K562 (cell line): ENCODE results near the gene RDH5. TPM values are rescaled to one million over a fixed set of nuclear protein-coding genes. Genes with fewer than 3 reads are reported as not detected.

Experiments used
- ATAC-seq: fragments of 200-7000 bp; cut with Tn5 transposase; 3 replicates; pipeline ENCODE4 v1.9.1; 2020; ENCODE audit warnings: moderate library complexity
- BruUV-seq: library from RNA; stranded (reverse); fragments of 400-500 nt; replicated peaks from 2 replicates; lab custom pipeline; 2021; lab: Mats Ljungman, UMichigan
- CTCF ChIA-PET: fragments of 300-600 bp; formaldehyde crosslinking; extraction: SDS; loops from one replicate; lab custom pipeline; 2021; ENCODE audit warnings: low intra/inter-chr PET ratio; lab: Yijun Ruan, JAX
- POLR2A ChIA-PET: fragments of 300-600, 350-650 bp; sonication (Branson Sonifier 250); formaldehyde crosslinking; extraction: SDS; loops from one replicate; lab custom pipeline; 2021; ENCODE audit warnings: antibody characterized with exemption, inconsistent platforms; lab: Yijun Ruan, JAX
- DNase-seq, 4 experiments: peaks; one replicate each; pipeline versions ENCODE4 v3.0.0 to v3.0.0-alpha.2; 2011 to 2018; ENCODE audit warnings: low spot score in 3 of 4, mixed read lengths in 3 of 4; ENCODE audit errors: extremely low read depth in 1 of 4
- FAIRE-seq: peaks from 2 replicates; lab custom pipeline; 2011; peaks lifted over from hg19 to GRCh38; lab: Jason Lieb, UNC
- H2AFZ ChIP-seq: 2 replicates; pipeline ENCODE4 v1.6.0; 2011; ENCODE audit warnings: low read depth, low read length, control low read depth, inconsistent platforms
- H3K27ac ChIP-seq: fragments of 200-600 bp; 3 replicates; pipeline ENCODE4 v1.8.0; 2011; ENCODE audit warnings: low read depth, mild to moderate bottlenecking, control low read depth, inconsistent platforms, low read length, moderate library complexity, mixed read lengths; ENCODE audit errors: extremely low read depth
- H3K27me3 ChIP-seq, 2 experiments: fragments of 300-600 bp in 1 of 2; 2 replicates in 1 of 2; 3 replicates in 1 of 2; pipeline versions ENCODE4 v1.6.0 to v1.8.0; 2011; ENCODE audit warnings: inconsistent platforms in 2 of 2, low read length in 2 of 2, mild to moderate bottlenecking in 1 of 2, mixed read lengths in 1 of 2, moderate library complexity in 1 of 2; ENCODE audit not compliant: control insufficient read depth in 2 of 2, insufficient read depth in 2 of 2
- H3K36me3 ChIP-seq: fragments of 300-600 bp; 3 replicates; pipeline ENCODE4 v1.8.0; 2011; ENCODE audit warnings: mild to moderate bottlenecking, low read length, inconsistent platforms; ENCODE audit not compliant: control insufficient read depth, insufficient read depth
- H3K4me1 ChIP-seq, 2 experiments: fragments of 200-600 bp in 1 of 2; replicated peaks in 1 of 2; 2 replicates in 1 of 2; 3 replicates in 1 of 2; pipeline versions ENCODE4 v1.5.1 to v1.8.0; 2011; ENCODE audit warnings: inconsistent platforms in 2 of 2, low read length in 2 of 2, mild to moderate bottlenecking in 1 of 2, mixed read lengths in 1 of 2, moderate library complexity in 1 of 2; ENCODE audit not compliant: control insufficient read depth in 2 of 2, insufficient read depth in 2 of 2
- H3K4me2 ChIP-seq: 2 replicates; pipeline ENCODE4 v1.6.1; 2011; ENCODE audit warnings: low read length, control low read depth, inconsistent platforms, mixed read lengths; ENCODE audit not compliant: insufficient read depth
- H3K4me3 ChIP-seq: fragments of 200-600 bp; sonication (generic), shearing (Covaris generic); 2 replicates; pipeline ENCODE4 v1.5.1; 2016; ENCODE audit warnings: control low read depth, inconsistent platforms
- H3K79me2 ChIP-seq: fragments of 200-600 bp; 3 replicates; pipeline ENCODE4 v1.8.0; 2011; ENCODE audit warnings: low read length, inconsistent platforms; ENCODE audit not compliant: control insufficient read depth, insufficient read depth
- H3K9ac ChIP-seq, 2 experiments: 2 replicates each; pipeline versions ENCODE4 v1.6.0 to v1.6.1; 2011; ENCODE audit warnings: low read depth in 2 of 2, low read length in 2 of 2, control low read depth in 1 of 2, inconsistent platforms in 1 of 2, mild to moderate bottlenecking in 1 of 2, mixed read lengths in 1 of 2; ENCODE audit not compliant: insufficient read depth in 1 of 2
- H3K9me1 ChIP-seq: one replicate; pipeline ENCODE4 v1.6.0; 2011; ENCODE audit warnings: inconsistent platforms, mild to moderate bottlenecking, low read length, moderate library complexity; ENCODE audit not compliant: control insufficient read depth, insufficient read depth
- H3K9me3 ChIP-seq: replicated peaks from 2 replicates; pipeline ENCODE4 v1.5.1; 2011; ENCODE audit warnings: low read depth, low read length, inconsistent platforms; ENCODE audit not compliant: control insufficient read depth, insufficient read depth
- H4K20me1 ChIP-seq: replicated peaks from 2 replicates; pipeline ENCODE4 v1.6.1; 2011; ENCODE audit warnings: low read length, inconsistent platforms, mixed read lengths; ENCODE audit not compliant: control insufficient read depth, insufficient read depth
- ATF3 ChIP-seq, 2 experiments: fragments of 450-650 bp in 1 of 2; sonication (generic) in 1 of 2; formaldehyde crosslinking in 1 of 2; IDR thresholded peaks in 1 of 2; conservative IDR thresholded peaks in 1 of 2; 2 replicates each; pipeline versions ENCODE4 v1.6.1 to v1.8.1; 2016 to 2023; ENCODE audit warnings: mild to moderate bottlenecking in 2 of 2, moderate library complexity in 2 of 2, inconsistent platforms in 1 of 2, missing genetic modification reagents in 1 of 2
- GABPB2 ChIP-seq: fragments of 250-450 bp; sonication (Bioruptor Pico); conservative IDR thresholded peaks from 2 replicates; pipeline ENCODE4 v1.5.1; 2021; ENCODE audit warnings: mild to moderate bottlenecking
- MNT ChIP-seq, 2 experiments: fragments of 450-650 bp; conservative IDR thresholded peaks; 2 replicates each; pipeline ENCODE4 v1.6.1; 2017; ENCODE audit warnings: mild to moderate bottlenecking in 2 of 2, moderate library complexity in 2 of 2
- NCOA6 ChIP-seq: fragments of 450-650 bp; IDR thresholded peaks from 2 replicates; pipeline ENCODE4 v1.6.1; 2017; ENCODE audit warnings: mild to moderate bottlenecking
- ZBTB33 ChIP-seq: sonication (generic); formaldehyde crosslinking; IDR thresholded peaks from 2 replicates; pipeline ENCODE4 v1.8.1; 2023; ENCODE audit warnings: mild to moderate bottlenecking, missing genetic modification reagents
- ZNF239 ChIP-seq: fragments of 250-450 bp; sonication (Bioruptor Pico); IDR thresholded peaks from 2 replicates; pipeline ENCODE4 v1.4.0; 2020; ENCODE audit warnings: mild to moderate bottlenecking
- WGBS: fragments of 100-300 bp; shearing (Covaris generic); methylation state at CpG from one replicate; pipeline ENCODE4 v1.1.6; 2016; ENCODE audit warnings: low coverage, mixed read lengths; ENCODE audit not compliant: insufficient coverage; ENCODE audit errors: missing lambda C conversion rate; 5-methylcytosine and 5-hydroxymethylcytosine counted together
- in situ Hi-C: fragments of 300-500 bp; cut with MboI; formaldehyde crosslinking; loops from 4 replicates; pipeline ENCODE4 v1.15.0; 2018; ENCODE audit warnings: inconsistent platforms, mixed read lengths
- intact Hi-C: fragments of 100-400 bp; cut with micrococcal nuclease; formaldehyde crosslinking; loops from 2 replicates; pipeline ENCODE4 v1.14.2; 2022
- polyA plus RNA-seq, 8 experiments: library from polyadenylated mRNA; depleted of rRNA in 4 of 8; stranded (reverse) in 5 of 8; unstranded in 3 of 8; fragments of >200 nt; fragmentation: Nextera tagmentation in 2 of 8; fragmentation: Illumina TruSeq in 1 of 8; extraction: Ambion mirVana in 2 of 8; extraction: Trizol in 1 of 8; gene quantifications; 2 replicates each; pipeline versions ENCODE4 v1.2.1 to v1.2.3, GENCODE V29; 2011 to 2014; ENCODE audit warnings: inconsistent platforms in 1 of 8, missing spikeins in 1 of 8
- total RNA-seq, 7 experiments: library from RNA; depleted of rRNA in 6 of 7; stranded (reverse); fragments of >200 nt in 6 of 7; fragmentation: Illumina TruSeq in 2 of 7; extraction: Trizol in 2 of 7; gene quantifications; 2 replicates each; pipeline versions ENCODE4 v1.2.1 to v1.2.3, GENCODE V29; 2011 to 2021; ENCODE audit warnings: low replicate concordance in 1 of 7

RDH5 gene
- total and polyA plus RNA-seq, 9 of the 15 experiments (the other 6 are each of a cell fraction or from before 2014, with no cell fraction given) = 0.28 to 2.0 (median 1.1) TPM; not detected in 1

DNA sequence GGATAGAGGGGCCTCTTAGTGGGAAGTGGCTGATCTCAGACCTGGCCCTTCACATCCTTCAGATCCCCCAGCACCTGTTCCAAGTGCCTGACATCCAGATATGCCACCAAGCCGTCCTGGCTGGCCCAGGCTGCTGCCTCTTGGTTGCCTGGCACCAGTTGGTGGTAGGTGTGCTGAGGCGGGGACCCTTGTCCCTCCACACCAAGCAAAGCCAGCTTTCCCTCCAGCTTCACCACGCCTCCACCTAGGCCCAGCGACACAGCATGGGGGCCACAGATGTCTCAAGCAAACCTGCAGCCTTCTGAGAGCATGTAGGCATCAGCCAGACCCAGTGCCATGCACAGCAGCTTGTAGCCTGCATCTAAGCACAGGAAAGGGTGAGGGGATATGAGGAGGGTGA lies 12.1 kb downstream of the RDH5 start (continued):
- TF ChIP-seq ZNF239 (no peak), MNT (conservative IDR thresholded peaks at IDR 0.05) (no peak), GABPB2 (no peak)

DNA sequence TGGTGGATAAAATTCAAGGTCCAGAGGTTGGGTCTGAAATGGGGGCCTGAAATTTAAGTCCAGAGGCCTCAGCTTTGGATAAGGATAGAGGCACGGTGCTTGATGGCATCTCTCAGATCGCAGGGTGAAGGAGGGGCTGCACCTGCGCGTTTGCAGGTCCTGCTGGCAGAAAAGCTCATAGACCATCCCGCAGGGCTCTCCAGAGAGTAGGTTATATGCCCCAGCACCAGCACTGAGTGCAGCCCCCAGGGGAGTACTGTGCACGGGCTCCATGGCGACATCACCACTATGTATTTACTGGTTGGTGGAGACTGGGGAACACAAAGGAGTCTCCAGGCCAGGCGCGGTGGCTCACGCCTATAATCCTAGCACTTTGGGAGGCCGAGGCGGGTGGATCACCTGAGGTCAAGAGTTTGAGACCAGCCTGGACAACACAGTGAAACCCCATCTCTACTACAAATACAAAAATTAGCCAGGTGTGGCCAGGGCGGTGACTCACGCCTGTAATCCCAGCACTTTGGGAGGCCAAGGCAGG lies 12.9 kb downstream of the RDH5 start:
- Histone ChIP-seq H3K4me2 (no peak overlapping the region), H3K27me3 (no peaks in the 10 kb centered on the region), H3K4me1 (peaks cover 24 to 34% of the 10 kb centered on the region in 2 experiments), H3K79me2 (peaks cover 12% of the 10 kb centered on the region), H3K36me3 (no peaks in the 10 kb centered on the region), H3K9me3 (no peaks in the 10 kb centered on the region), H3K27ac (no peak overlapping the region), H3K9ac (no peak overlapping the region), H3K4me3 (no peak overlapping the region), H4K20me1 (no peaks in the 10 kb centered on the region), H2AFZ (no peak overlapping the region), H3K9me1 (no peaks in the 10 kb centered on the region)
- no TSS peak for BruUV-seq
- DNase-seq (no peak), ATAC-seq (no peak), FAIRE-seq (no peak)
- in situ Hi-C loops (no loop called here), intact Hi-C loops (no loop called here)
- ChIA-PET POLR2A (no interaction called here), CTCF (no interaction called here)
- whole genome bisulfite sequencing = 72% methylated on average over 14 of the region's 14 CpGs
- TF ChIP-seq ZBTB33 (peak; percentile 32; the same call in 1 of the 2 replicates), NCOA6 (no peak), ATF3 (IDR thresholded peaks at IDR 0.05) (0 out of 2 replicates have a peak, but pooled peaks have one; percentile 15), ATF3 (CRISPR knock-in tag; conservative IDR thresholded peaks at IDR 0.05) (no peak)
